ENCODE data around the gene C2orf42.

- TF ChIP-seq POLR2AphosphoS5 (IDR thresholded peaks at IDR 0.05; ENCODE audit: low read depth, low read length), result no peak
- TF ChIP-seq POLR2A (IDR thresholded peaks at IDR 0.05; ENCODE audit: low read depth, low read length), result no peak
Measured at GRCh38 chr2:70101174-70101573, 89.6 kb downstream of the C2orf42 start.

All from GM12891 (cell line).